GM10266 (cell line): ENCODE results near the gene VDR.

Experiments
- DNase-seq: peaks from one replicate; pipeline ENCODE4 v3.0.0; 2012; ENCODE audit errors: extremely low spot score
- CTCF ChIP-seq: IDR thresholded peaks from 2 replicates; pipeline ENCODE4 v1.5.1; 2012; ENCODE audit warnings: mild to moderate bottlenecking, low read depth; ENCODE audit not compliant: control insufficient read depth, insufficient read depth; ENCODE audit errors: missing control alignments

VDR gene

GRCh38 chr12:47945341-47945728 lies 40.5 kb upstream of the VDR start:
- no peak for TF ChIP-seq CTCF

GRCh38 chr12:47944685-47945340 lies 40.0 kb upstream of the VDR start:
- DNase-seq: no peak

More at GRCh38 chr12:47945341-47945728, 40.5 kb upstream of the VDR start:
- DNase-seq: no peak

DNA sequence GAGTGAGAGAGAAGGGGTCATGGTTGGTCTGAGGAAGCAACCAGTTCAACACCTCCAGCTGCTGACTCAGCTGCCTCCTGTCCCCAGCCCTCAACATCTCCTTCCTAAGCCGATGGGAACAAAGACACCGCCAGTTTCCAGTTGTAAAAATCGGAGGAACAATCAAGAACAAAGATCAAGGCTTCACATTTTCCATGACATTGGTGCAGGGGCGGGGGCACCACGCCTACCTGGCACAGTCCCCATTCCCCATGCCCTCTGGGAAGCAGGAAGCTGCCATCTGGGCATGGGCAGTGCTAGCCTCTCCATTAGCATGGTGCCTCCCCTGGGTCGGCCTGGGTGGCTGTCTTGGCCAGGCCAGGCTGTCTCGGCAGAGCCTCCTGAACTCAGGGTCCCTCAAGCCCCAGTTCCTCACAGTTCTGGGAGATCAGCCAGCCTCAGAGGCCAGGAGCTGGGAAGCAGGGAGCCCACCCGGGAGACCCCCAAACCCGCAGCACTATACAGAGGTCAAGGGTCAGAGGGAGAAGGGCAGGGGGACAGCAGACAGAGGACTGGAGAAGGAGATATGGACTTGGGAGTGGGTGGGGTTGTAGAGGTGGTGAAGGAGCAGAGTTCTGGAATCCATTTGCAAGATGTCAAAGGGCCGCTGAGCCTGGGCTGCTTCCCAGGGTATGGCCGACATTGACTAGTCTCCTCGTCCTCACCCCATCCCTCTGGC lies 39.0 kb upstream of the VDR start:
- DNase-seq: no peak
- no peak for TF ChIP-seq CTCF

More at GRCh38 chr12:47944685-47945340, 40.0 kb upstream of the VDR start:
- no peak for TF ChIP-seq CTCF

DNA sequence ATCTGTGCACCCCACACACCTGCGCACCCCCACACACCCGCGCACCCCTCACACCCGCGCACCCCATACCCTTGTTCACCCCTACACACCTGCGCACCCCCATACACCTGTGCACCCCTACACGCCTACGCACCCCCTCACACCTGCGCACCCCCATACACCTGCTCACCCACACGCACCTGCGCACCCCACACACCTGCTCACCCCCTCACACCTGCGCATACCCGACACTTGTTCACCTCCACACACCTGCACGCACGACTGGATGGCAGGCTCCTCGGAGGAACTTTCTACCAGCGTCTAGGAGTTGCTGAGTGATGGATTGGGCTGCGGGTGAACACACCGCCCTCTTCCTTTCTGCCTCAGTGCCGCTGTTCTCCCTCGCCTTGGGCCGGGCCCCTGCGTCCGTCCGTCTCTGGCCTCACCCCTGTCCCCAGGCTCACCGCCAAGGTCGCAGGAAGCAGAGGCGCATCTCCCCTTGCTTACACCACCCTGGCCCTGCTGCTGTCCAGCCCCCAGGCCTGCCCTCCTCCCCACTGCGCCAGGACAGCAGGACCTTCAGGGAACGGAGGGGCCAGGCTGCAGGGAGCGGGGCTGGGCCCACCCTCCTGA lies 37.9 kb upstream of the VDR start:
- no peak for DNase-seq
- TF ChIP-seq CTCF: no peak

DNA sequence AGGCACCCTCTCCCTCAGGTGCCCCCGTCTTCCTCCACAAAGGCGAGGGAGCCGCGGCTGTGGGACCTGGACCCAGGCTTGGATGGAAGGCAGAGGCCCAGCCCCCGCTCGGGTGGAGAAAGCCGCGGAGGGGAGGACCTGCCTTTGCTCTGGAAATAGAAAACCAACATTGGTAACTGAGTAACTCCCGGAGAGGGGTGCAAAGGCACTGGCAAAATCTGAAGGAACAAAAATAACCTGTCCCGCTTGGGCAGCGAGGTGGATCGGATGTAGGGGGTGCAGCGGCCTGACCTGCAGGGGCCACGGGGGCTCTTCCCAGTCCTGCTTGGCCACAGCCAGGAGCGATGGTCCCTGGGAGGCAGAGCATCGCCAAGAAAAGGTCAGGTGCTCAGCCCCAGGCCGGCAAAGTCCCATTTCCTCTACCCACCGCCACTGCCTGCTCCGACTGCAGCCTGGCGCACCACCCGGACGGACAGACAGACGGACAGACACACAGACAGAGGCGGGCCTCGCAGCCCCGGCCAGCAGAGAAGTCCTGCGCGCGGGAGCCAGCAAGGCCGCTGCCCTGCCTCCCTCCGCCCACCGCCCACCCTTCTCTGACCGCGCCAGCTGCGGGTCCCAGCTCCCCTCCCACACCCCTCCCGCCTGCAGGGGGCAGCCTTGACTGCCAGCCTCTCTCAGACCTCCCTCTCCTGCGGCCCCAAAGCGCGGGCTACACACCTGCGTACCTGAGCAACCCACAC lies 37.2 kb upstream of the VDR start:
- TF ChIP-seq CTCF: peak; percentile 23
- no peak for DNase-seq

GRCh38 chr12:47941475-47941780 lies 36.6 kb upstream of the VDR start:
- TF ChIP-seq CTCF: no peak
- no peak for DNase-seq
